NCI-H345 treated with DMSO at 0.1 percent for 48 hours (cell line): ENCODE data around the gene PIK3R5.

Source experiments
- DNase-seq: peaks from one replicate; lab custom pipeline; 2025; ENCODE audit not compliant: unreplicated experiment; lab: John Stamatoyannopoulos, UW

PIK3R5 gene

DNA sequence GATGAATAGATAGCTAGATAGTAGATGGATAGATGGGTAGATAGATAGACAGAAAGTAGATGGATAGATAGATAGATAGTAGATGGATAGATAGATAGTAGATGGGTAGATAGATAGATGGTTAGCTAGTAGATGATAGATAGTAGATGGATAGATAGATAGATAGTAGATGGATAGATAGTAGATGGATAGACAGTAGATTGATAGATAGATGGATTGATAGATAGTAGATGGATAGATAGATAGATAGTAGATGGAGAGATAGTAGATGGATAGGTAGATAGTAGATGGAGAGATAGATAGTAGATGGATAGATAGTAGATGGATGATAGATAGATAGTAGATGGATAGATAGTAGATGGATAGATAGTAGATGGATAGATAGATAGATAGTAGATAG lies 40.4 kb downstream of the PIK3R5 start:
- no peak for DNase-seq

DNA sequence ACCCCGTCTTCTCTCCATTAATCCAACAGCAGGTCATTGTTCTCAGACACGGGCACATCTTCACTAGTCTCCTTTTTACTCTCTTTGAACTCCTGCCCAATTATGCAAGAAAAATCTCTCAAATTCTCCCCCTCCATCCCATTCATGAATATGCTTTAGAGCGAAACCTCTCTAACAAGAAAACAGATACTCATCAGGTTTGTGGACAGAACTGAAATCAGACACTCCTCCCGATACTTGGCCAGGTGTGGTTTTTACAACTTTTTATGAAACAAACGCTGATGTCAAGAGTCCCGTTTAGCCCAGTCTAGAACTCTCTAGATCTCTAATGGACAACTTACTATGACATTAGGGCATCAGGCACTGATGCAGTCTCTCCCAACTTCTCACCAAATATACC lies 40.9 kb downstream of the PIK3R5 start:
- DNase-seq, result no peak

- no peak for DNase-seq
Measured at GRCh38 chr17:8923762-8924161, 41.7 kb downstream of the PIK3R5 start.

DNA sequence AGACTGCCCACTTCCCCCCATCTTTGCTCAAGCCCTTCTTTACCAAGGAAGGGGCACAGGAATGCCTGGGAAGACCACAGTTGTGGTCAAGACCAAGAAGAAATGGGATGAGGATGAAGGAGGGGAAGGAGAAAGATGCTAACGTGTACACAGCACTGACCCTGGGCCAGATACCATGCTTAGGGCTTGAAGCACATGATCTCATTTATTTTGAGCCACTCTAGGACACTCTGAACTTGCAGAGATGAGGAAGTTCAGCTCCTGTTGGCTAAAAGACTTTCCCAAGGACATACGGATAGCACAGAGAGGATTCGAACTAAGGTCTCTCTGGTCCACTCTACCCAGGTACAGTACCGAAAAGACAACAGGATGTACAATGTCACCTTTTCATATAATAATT lies 42.6 kb downstream of the PIK3R5 start:
- no peak for DNase-seq

- no peak for DNase-seq
Measured at GRCh38 chr17:8922451-8922850, 43.1 kb downstream of the PIK3R5 start.

DNA sequence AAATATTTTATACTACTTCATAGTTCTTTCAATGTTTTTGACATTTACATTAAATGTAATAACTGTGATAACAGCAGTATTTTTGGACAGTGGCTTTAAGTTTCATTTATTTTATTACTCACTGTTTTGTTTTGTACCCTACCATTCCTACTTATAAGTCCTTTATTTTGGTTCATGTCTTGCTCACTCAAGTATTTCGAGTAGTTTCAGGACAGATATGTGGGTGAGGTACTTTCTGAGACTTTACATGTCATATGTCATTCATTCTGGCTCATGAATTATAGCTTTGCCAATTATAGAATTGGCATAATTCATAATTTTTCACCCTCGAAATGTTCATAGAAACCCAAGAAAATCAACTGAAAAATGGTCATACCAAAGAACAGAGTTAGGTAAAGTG lies 44.4 kb downstream of the PIK3R5 start:
- no peak for DNase-seq

DNA sequence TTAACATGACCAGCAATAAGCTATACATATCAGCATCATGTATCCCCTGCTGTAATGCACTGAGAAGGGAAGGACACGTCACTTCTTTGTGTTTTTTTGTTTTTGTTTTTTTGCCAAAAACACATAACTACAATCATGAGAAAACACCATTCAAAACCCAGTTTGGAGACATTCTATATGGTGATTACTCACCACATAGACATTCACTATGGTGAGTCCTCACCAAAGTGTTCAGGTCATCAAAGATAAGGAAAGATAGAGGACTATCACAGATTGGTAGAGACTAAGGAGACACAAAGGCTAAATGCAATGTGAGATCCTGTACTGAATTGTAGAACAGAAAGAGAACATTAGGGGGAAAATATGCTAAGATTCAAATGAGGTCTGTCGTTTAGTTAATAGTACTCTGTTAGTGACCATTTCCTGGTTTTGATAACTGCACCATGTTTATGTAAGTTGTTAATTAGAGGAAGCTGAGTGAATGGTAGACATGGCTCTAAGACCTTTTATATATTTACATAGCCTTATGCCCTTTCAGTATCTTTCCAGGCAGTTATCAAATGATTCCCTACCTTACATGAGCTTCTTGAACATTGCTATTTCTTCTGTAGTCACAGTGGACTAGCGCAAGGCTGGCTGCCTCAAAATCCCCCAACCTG lies 46.6 kb downstream of the PIK3R5 start:
- DNase-seq, result no peak

DNA sequence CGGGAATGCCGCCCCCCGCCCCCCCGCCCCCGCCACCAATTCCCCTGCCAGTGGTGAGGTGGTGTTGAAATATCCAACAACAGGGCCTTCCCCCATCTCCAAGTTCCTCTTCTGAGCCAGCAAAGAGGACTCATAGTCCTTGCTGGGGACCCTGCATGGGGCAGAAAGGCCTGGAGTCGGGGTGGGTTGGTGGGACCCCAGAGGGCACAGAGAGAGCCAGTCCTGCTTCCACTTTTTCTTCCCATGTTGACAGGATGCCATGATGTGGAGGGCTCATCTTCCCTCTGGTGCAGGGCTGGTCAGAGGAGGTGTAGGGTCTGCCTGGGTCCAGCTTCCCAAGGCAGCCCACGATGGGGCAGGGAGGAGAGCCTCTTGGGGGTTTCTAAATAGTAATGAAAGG lies 49.0 kb downstream of the PIK3R5 start:
- no peak for DNase-seq

DNA sequence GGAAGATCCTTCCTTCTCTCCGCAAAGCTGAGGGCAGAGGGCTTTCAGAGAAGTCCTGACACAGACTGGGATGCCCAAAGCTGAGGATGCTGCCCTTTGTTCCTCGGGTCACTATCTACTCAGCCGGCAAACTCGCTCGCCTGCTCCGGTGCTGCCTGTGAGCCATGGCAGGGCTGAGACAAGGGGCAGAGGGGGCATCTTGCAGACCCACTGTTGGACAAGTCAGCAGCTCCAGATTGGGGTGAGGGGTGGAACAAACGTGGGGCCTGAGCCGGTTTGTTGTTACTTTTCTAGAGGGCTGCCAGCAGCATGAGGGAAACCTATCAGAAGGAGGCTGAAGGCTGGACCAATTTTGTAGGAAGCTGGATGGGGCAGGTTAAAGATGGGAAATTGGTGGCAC lies 51.0 kb downstream of the PIK3R5 start:
- no peak for DNase-seq

GRCh38 chr17:8913879-8914278 lies 51.6 kb downstream of the PIK3R5 start:
- DNase-seq, result no peak

GRCh38 chr17:8913091-8913490 lies 52.4 kb downstream of the PIK3R5 start:
- DNase-seq, result no peak

GRCh38 chr17:8912084-8912981 lies 53.2 kb downstream of the PIK3R5 start:
- DNase-seq, result no peak

- DNase-seq, result no peak
Measured at GRCh38 chr17:8910969-8911604, 54.4 kb downstream of the PIK3R5 start.

- DNase-seq, result no peak
Measured at GRCh38 chr17:8909586-8910270, 55.8 kb downstream of the PIK3R5 start.

DNA sequence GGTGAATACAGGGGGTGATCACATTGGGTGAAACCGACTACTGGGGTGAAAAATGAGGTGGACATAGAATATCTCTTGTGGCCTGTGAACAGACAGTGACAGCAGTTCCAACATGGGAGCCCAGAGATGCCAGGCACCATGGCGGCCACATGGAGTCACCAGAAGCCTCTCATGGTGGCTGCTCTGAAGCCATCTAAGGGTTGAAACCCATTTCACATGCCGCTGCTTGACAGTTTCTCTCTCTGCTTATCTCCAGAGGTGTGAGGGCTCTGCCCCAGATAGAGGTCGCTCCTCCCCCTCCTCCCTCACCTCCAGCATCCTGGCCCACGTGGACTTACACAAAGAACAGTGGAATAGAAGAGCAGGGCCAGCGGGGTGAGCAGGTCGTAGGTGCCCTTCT lies 60.2 kb downstream of the PIK3R5 start:
- no peak for DNase-seq

GRCh38 chr17:8904686-8905085 lies 60.8 kb downstream of the PIK3R5 start:
- DNase-seq, result no peak

DNA sequence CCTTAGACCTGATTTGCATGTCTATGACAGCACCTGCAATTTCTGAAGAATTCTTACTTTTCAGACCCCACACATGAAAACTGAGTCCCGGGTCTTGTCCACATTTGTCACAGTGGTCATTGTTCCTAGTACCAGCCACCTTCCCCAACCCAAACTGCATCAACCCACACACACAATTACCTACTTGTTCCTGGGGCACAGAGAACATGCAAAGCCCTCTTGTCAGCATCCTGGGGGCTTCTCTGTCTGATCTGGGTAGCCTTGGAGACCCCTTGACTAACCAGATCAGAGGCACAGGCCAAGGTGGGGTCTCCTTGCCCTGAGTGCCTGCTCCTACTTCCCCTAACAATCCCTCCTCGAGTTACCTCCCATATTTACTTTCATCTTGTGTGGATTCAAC lies 61.3 kb downstream of the PIK3R5 start:
- no peak for DNase-seq

DNA sequence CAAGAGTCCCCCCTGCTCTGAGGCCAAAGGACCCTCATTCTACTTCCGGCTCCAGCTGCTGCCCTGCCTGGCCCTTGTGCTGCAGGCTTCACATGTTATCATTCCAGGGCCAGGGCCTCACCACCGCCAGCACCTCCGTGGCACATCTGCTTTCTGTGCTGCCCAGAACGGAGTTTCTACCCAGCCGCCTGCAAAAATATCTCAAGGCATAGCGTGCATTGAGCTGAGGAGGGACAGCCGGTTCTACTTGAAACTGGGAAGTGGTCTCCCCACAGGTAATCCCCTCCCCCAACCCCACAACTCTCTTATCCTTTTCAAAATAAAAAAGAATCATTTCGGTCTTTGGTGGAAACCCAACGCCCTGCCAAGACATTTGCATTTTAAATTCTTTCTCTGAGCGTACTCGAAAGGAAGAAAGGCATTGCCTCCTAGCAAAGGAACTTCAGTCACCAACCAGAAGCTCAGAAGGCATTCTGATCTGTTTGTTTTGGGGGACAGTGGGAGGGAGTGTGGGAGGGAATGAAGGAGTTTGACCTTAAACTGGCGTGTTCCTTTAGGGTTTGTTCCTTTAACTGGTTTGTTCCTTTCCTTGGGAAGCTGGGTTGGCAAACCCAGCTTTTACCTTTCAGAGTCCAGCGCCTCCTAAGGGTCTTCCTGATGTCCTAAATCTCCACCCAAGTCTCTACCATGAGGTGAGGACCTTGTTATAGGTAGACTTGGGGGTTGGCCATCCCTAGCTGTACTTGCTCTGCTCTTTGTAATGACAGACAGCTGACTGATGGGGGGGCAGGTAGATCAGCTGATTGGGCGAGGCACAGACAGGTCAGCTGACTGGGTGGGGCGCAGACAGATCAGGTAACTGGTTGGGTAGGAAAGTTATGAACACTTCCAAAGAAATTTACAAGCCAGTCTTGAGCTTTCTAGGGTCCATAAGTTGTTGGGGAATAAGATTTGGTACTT lies 64.6 kb downstream of the PIK3R5 start:
- no peak for DNase-seq

DNA sequence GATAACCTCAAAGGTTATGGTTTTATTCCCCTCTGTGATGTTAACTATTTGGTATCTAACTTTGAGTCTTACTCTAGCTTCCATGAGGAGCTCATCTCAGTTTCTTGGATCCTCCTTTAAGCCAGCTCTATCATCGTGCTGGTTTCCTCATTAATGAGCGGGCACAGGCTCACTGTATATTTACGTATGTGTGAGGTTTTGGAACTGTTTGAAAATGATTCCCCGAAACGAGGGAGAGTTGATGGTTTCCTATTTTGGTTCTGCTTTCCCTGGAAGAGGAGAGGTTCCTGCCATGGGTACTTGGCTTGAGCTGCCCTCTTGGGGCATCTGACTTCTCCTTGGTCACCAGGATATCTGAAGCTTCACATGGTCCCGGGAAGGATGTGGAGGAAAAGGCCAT lies 65.3 kb downstream of the PIK3R5 start:
- no peak for DNase-seq

GRCh38 chr17:8898636-8899035 lies 66.9 kb downstream of the PIK3R5 start:
- no peak for DNase-seq
